Fibroblast of skin of back (primary cell): ENCODE data around the gene ACSL6.
"Not testable (repeated sequence)": the region's sequence is repeated elsewhere in the genome, so short reads cannot be mapped to it uniquely, and the experiment has no call there.

Experiments used
- DNase-seq: peaks from one replicate; pipeline ENCODE4 v3.0.0-alpha.2; 2013

The ACSL6 gene

GRCh38 chr5:131932235-131932634 is 79.2 kb downstream of the ACSL6 start:
- DNase-seq = no peak

DNA sequence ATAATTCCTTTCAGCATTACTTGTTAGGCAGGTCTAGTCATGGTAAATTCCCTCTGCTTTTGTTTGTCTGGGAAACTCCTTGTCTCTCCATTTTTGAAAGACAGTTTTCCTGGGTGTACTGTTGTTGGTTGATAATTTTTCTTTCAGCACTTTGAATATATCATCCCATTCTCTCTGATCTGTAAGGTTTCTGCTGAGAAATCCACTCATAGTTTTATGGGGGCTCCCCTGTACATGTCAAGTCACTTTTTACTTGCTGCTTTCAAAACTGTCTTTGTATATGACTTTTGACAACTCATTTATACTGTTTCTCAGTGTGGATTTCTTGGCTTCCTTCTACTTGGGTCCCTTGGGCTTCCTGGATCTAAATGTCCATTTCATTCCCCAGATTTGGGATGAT is 82.5 kb downstream of the ACSL6 start:
- DNase-seq = no peak

GRCh38 chr5:131926168-131926567 is 85.3 kb downstream of the ACSL6 start:
- no peak for DNase-seq

GRCh38 chr5:131916481-131916880 is 95.0 kb downstream of the ACSL6 start:
- DNase-seq = no peak

DNA sequence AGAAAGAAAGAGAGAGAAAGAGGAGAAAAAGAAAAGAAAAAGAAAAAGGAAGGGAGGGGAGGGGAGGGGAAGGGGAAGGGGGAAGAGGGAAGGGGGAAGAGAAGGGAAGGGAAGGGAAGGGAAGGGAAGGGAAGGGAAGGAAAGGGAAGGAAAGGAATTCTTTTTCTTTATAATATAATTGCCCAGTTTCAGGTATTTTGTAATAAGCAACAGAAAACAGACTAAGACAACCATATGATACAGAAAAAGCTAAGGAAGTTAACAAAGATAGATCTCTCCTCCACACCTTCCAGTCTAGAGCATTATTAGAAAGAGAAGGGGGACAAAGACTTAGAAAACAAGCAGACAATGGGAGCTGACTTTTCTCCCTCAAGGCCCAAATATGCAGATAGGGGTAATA is 97.0 kb downstream of the ACSL6 start:
- DNase-seq = no peak

DNA sequence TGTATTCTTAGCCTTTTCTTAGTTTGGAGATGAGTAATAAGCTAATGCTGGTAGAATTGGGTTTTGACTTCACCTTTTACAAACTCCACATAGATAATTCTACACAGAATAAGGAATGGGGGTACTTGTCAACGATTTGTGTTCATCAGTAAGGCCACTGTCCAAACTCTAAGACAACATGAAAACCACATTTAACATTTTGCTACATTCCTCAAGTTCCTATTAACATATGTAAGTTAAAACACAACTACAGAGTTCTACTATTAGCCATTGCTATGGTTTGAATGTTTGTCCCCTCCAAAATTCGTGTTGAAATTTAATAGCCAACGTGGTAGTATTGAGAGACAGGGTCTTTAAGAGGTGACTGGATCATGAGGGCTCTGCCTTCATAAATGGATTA is 97.9 kb downstream of the ACSL6 start:
- DNase-seq = no peak

- DNase-seq = no peak
These were observed 104.8 kb downstream of the ACSL6 start for GRCh38 chr5:131906668-131907067.

DNA sequence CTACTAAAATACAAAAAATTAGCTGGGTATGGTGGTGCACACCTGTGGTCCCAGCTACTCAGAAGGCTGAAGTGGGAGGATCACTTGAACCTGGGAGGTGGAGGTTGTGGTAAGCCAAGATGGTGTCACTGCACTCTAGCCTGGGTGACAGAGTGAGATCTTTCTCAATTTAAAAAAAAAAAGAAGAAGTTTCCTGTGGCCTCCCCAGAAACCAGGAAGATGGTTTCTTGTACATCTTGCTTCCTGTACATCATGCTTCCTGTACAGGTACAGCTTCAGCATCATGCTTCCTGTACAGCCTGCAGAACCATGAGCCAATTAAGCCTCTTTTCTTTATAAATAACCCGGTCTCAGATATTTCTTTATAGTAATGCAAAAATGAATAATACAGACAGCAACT is 109.2 kb downstream of the ACSL6 start:
- not testable (repeated sequence) for DNase-seq
